ENCODE measurements around the gene MYCBPAP. TPM values are rescaled to one million over a fixed set of nuclear protein-coding genes. Genes with fewer than 3 reads are reported as not detected.
A peak's percentile ranks its signal among the peaks of the same experiment; 100 is the strongest.

The MYCBPAP gene
- total and polyA plus RNA-seq, 4 donors: 0.73 to 6.4 (median 2.8) TPM

GRCh38 chr17:50495918-50496317 is 12.3 kb upstream of the MYCBPAP start:
- Histone ChIP-seq H3K4me1 (ENCODE audit: control insufficient read depth in 5 of 5, insufficient read depth in 5 of 5, low read length in 5 of 5) (peaks cover 0 to 4% (median 0%) of the 10 kb centered on the region in 5 donors), H3K4me3 (no peak overlapping the region), H3K9ac (ENCODE audit: insufficient read depth in 1 of 2, low read length in 2 of 2) (no peak overlapping the region), H3K36me3 (ENCODE audit: control insufficient read depth in 4 of 4, insufficient read depth in 4 of 4, low read length in 4 of 4) (no peaks in the 10 kb centered on the region), H3K27ac (ENCODE audit: low read depth in 1 of 2, low read length in 1 of 2) (no peak overlapping the region), H3K9me3 (ENCODE audit: control insufficient read depth in 4 of 4, insufficient read depth in 3 of 4, low read length in 3 of 4) (no peaks in the 10 kb centered on the region), H3K27me3 (ENCODE audit: control insufficient read depth in 3 of 3, insufficient read depth in 3 of 3, low read length in 2 of 3) (no peaks in the 10 kb centered on the region)
- WGBS, 2 donors: 96 to 97% methylated on average over 8 of the region's 8 CpGs
- TF ChIP-seq, protein P1, sequence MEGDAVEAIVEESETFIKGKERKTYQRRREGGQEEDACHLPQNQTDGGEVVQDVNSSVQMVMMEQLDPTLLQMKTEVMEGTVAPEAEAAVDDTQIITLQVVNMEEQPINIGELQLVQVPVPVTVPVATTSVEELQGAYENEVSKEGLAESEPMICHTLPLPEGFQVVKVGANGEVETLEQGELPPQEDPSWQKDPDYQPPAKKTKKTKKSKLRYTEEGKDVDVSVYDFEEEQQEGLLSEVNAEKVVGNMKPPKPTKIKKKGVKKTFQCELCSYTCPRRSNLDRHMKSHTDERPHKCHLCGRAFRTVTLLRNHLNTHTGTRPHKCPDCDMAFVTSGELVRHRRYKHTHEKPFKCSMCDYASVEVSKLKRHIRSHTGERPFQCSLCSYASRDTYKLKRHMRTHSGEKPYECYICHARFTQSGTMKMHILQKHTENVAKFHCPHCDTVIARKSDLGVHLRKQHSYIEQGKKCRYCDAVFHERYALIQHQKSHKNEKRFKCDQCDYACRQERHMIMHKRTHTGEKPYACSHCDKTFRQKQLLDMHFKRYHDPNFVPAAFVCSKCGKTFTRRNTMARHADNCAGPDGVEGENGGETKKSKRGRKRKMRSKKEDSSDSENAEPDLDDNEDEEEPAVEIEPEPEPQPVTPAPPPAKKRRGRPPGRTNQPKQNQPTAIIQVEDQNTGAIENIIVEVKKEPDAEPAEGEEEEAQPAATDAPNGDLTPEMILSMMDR (IDR thresholded peaks at IDR 0.05; ENCODE audit: control extremely low read depth, extremely low read depth): no peak
- DNase-seq (no peak), ATAC-seq (ENCODE audit: insufficient read depth, low FRiP score) (no peak)

DNA sequence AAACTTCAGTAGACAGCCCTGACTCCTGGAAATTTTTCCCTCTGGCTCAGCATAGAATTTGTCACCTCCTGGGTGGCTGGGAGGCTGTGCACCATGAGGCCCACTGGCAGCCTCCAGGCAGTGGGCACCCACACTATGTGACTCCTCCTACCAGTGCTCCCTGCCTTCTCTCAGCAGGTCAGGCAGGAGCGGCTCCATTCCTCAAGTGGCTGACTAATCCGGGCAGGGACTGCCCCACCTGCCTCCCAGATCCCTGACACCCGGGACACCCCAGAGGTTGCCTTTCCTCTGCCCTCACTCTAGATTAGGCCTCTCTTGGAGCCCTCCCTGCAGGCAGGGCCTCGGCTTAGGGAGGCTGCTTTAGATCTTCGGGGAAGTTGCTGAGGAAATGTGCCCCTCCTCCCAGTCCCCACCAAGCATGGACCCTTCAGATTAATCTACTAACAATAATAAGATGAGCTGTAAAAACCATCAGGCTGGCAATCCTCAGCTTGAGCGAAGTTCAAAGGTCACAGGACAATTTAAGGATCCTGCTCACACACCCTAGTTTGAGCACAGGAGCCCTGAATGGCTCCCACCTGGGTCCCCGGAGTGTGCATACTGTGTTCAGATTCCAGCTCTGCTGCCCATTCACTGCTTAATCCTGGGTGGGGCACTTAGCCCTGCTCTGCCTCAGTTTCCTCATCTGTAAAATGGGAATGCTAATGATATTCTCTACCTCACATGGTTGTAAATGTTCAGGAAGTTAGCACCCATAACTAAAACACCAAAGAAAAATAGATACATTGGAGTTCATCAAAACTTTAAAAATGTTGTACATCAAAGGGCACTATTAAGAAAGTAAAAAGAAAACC is 10.0 kb upstream of the MYCBPAP start:
- DNase-seq (no peak), ATAC-seq (ENCODE audit: insufficient read depth, low FRiP score) (peak; percentile 53)

GRCh38 chr17:50499270-50499669 is 9.0 kb upstream of the MYCBPAP start:
- Histone ChIP-seq H3K9me3 (ENCODE audit: control insufficient read depth in 4 of 4, insufficient read depth in 3 of 4, low read length in 3 of 4) (no peaks in the 10 kb centered on the region), H3K4me3 (no peak overlapping the region), H3K9ac (ENCODE audit: insufficient read depth in 1 of 2, low read length in 2 of 2) (no peak overlapping the region), H3K27me3 (ENCODE audit: control insufficient read depth in 3 of 3, insufficient read depth in 3 of 3, low read length in 2 of 3) (no peaks in the 10 kb centered on the region), H3K4me1 (ENCODE audit: control insufficient read depth in 5 of 5, insufficient read depth in 5 of 5, low read length in 5 of 5) (peaks cover 0 to 8% (median 0%) of the 10 kb centered on the region in 5 donors), H3K36me3 (ENCODE audit: control insufficient read depth in 4 of 4, insufficient read depth in 4 of 4, low read length in 4 of 4) (no peaks in the 10 kb centered on the region), H3K27ac (ENCODE audit: low read depth in 1 of 2, low read length in 1 of 2) (no peak overlapping the region)
- TF ChIP-seq, protein P1 (IDR thresholded peaks at IDR 0.05; ENCODE audit: control extremely low read depth, extremely low read depth): no peak
- DNase-seq: no peak
- ATAC-seq (ENCODE audit: insufficient read depth, low FRiP score): no peak

More for the DNA sequence above, 10.0 kb upstream of the MYCBPAP start:
- H3K4me3 ChIP-seq: no peak overlapping the region
- H3K36me3 ChIP-seq (ENCODE audit: control insufficient read depth in 4 of 4, insufficient read depth in 4 of 4, low read length in 4 of 4): no peaks in the 10 kb centered on the region
- 74 to 78% methylated on average over 7 of the region's 7 CpGs for WGBS, 2 donors
- H3K27me3 ChIP-seq (ENCODE audit: control insufficient read depth in 3 of 3, insufficient read depth in 3 of 3, low read length in 2 of 3): no peaks in the 10 kb centered on the region
- H3K9ac ChIP-seq (ENCODE audit: insufficient read depth in 1 of 2, low read length in 2 of 2): no peak overlapping the region
- TF ChIP-seq, protein P1 (IDR thresholded peaks at IDR 0.05; ENCODE audit: control extremely low read depth, extremely low read depth): no peak
- H3K27ac ChIP-seq (ENCODE audit: low read depth in 1 of 2, low read length in 1 of 2): no peak overlapping the region
- no peaks in the 10 kb centered on the region for H3K9me3 ChIP-seq (ENCODE audit: control insufficient read depth in 4 of 4, insufficient read depth in 3 of 4, low read length in 3 of 4)
- H3K4me1 ChIP-seq (ENCODE audit: control insufficient read depth in 5 of 5, insufficient read depth in 5 of 5, low read length in 5 of 5): peaks cover 0 to 8% (median 0%) of the 10 kb centered on the region in 5 donors
